NCI-H2081 treated with DMSO at 0.1 percent for 48 hours (cell line): Measurements from ENCODE around the gene SIPA1.
"Not testable (repeated sequence)": the region's sequence is repeated elsewhere in the genome, so short reads cannot be mapped to it uniquely, and the experiment has no call there.

Source experiments
- DNase-seq: peaks from one replicate; lab custom pipeline; 2025; lab: John Stamatoyannopoulos, UW

SIPA1 gene

GRCh38 chr11:65661599-65662246 is 23.8 kb downstream of the SIPA1 start:
- no peak for DNase-seq

GRCh38 chr11:65662247-65662798 is 24.4 kb downstream of the SIPA1 start:
- no peak for DNase-seq

- peak; percentile 27 for DNase-seq
These were observed 25.1 kb downstream of the SIPA1 start, which contains the start of gene RELA for GRCh38 chr11:65662799-65663638. RELA (minus strand) TSS chr11:65662916; CDS start chr11:65662832, 84 bp downstream.

GRCh38 chr11:65663639-65664200 is 25.8 kb downstream of the SIPA1 start:
- DNase-seq, result no peak

GRCh38 chr11:65672180-65672860 is 34.4 kb downstream of the SIPA1 start:
- DNase-seq, result no peak

GRCh38 chr11:65672982-65673381 is 35.1 kb downstream of the SIPA1 start:
- no peak for DNase-seq

- no peak for DNase-seq
These were observed 42.4 kb downstream of the SIPA1 start for GRCh38 chr11:65680192-65680743.

GRCh38 chr11:65683480-65683879 is 45.6 kb downstream of the SIPA1 start:
- not testable (repeated sequence) for DNase-seq

- no peak for DNase-seq
These were observed 48.1 kb downstream of the SIPA1 start for GRCh38 chr11:65685981-65686380.

- not testable (repeated sequence) for DNase-seq
These were observed 53.9 kb downstream of the SIPA1 start for GRCh38 chr11:65691847-65692246.

GRCh38 chr11:65692367-65692766 is 54.5 kb downstream of the SIPA1 start:
- no peak for DNase-seq

GRCh38 chr11:65695459-65696241 is 57.7 kb downstream of the SIPA1 start:
- DNase-seq, result peak; percentile 93

- no peak for DNase-seq
These were observed 59.1 kb downstream of the SIPA1 start for GRCh38 chr11:65696802-65697552.

GRCh38 chr11:65698205-65698604 is 60.3 kb downstream of the SIPA1 start:
- no peak for DNase-seq

GRCh38 chr11:65699306-65699705 is 61.4 kb downstream of the SIPA1 start:
- DNase-seq, result no peak

- peak; percentile 68 for DNase-seq
These were observed 62.5 kb downstream of the SIPA1 start for GRCh38 chr11:65700399-65700798.
